Adipocyte (in vitro differentiated cells): ENCODE data around the gene PANX3.

ENCODE experiments used
- DNase-seq: peaks from one replicate; pipeline ENCODE4 v3.0.0-alpha.2; 2015; ENCODE audit warnings: low read depth
- H3K27me3 ChIP-seq: replicated peaks from 2 replicates; pipeline ENCODE4 v1.7.0; 2013; ENCODE audit warnings: mild to moderate bottlenecking, low read length, moderate library complexity; ENCODE audit not compliant: control insufficient read depth, insufficient read depth
- H3K36me3 ChIP-seq: 2 replicates; pipeline ENCODE4 v1.7.0; 2013; ENCODE audit warnings: low read length, mild to moderate bottlenecking, moderate library complexity; ENCODE audit not compliant: control insufficient read depth, insufficient read depth, severe bottlenecking
- H3K4me1 ChIP-seq: 2 replicates; pipeline ENCODE4 v1.7.0; 2013; ENCODE audit warnings: mild to moderate bottlenecking, low read length, moderate library complexity; ENCODE audit not compliant: control insufficient read depth, insufficient read depth
- H3K4me3 ChIP-seq: 2 replicates; pipeline ENCODE4 v1.7.0; 2013; ENCODE audit warnings: mild to moderate bottlenecking, low read length, moderate library complexity
- H3K9ac ChIP-seq: 2 replicates; pipeline ENCODE4 v1.7.0; 2013; ENCODE audit warnings: mild to moderate bottlenecking, low read length, moderate library complexity
- H3K9me3 ChIP-seq: 2 replicates; pipeline ENCODE4 v1.7.0; 2013; ENCODE audit warnings: mild to moderate bottlenecking, low read length, moderate library complexity; ENCODE audit not compliant: control insufficient read depth

PANX3 gene

GRCh38 chr11:124662106-124662505, 50.9 kb downstream of the PANX3 start:
- H3K36me3 ChIP-seq = peaks cover 6% of the 10 kb centered on the region
- no peaks in the 10 kb centered on the region for H3K9me3 ChIP-seq
- DNase-seq = no peak

GRCh38 chr11:124663861-124664260, 52.6 kb downstream of the PANX3 start:
- H3K27me3 ChIP-seq = no peaks in the 10 kb centered on the region
- DNase-seq = no peak
- no peak overlapping the region for H3K9ac ChIP-seq
- H3K4me3 ChIP-seq = no peak overlapping the region
- no peaks in the 10 kb centered on the region for H3K4me1 ChIP-seq
- H3K9me3 ChIP-seq = no peaks in the 10 kb centered on the region
- peaks cover 9% of the 10 kb centered on the region for H3K36me3 ChIP-seq

More at GRCh38 chr11:124662106-124662505, 50.9 kb downstream of the PANX3 start:
- H3K4me1 ChIP-seq = no peaks in the 10 kb centered on the region
- H3K4me3 ChIP-seq = no peak overlapping the region
- H3K9ac ChIP-seq = no peak overlapping the region
- no peaks in the 10 kb centered on the region for H3K27me3 ChIP-seq

GRCh38 chr11:124667601-124668000, 56.4 kb downstream of the PANX3 start:
- peaks cover 6% of the 10 kb centered on the region for H3K36me3 ChIP-seq
- no peak for DNase-seq

GRCh38 chr11:124669193-124669592, 58.0 kb downstream of the PANX3 start:
- no peaks in the 10 kb centered on the region for H3K27me3 ChIP-seq
- peak; percentile 71 for DNase-seq
- peaks cover 9% of the 10 kb centered on the region for H3K4me1 ChIP-seq

More at GRCh38 chr11:124667601-124668000, 56.4 kb downstream of the PANX3 start:
- Histone ChIP-seq H3K9ac (no peak overlapping the region), H3K4me3 (no peak overlapping the region), H3K4me1 (peaks cover 3% of the 10 kb centered on the region), H3K9me3 (no peaks in the 10 kb centered on the region), H3K27me3 (no peaks in the 10 kb centered on the region)

More at GRCh38 chr11:124669193-124669592, 58.0 kb downstream of the PANX3 start:
- no peaks in the 10 kb centered on the region for H3K9me3 ChIP-seq
- no peak overlapping the region for H3K9ac ChIP-seq
- H3K4me3 ChIP-seq = no peak overlapping the region
- peaks cover 6% of the 10 kb centered on the region for H3K36me3 ChIP-seq
